H1 (cell line): ENCODE data around the gene OSBPL3. TPM values are rescaled to one million over a fixed set of nuclear protein-coding genes. Genes with fewer than 3 reads are reported as not detected.

Source experiments
- ASH2L ChIP-seq: fragments of 200-600, 300-600 bp; sonication (generic); IDR thresholded peaks from one replicate; pipeline ENCODE4 v1.7.1; 2017; ENCODE audit warnings: low read length
- GTF2F1 ChIP-seq: IDR thresholded peaks from 2 replicates; pipeline ENCODE4 v1.6.1; 2012; ENCODE audit warnings: low read depth, low read length, improper control_type of control experiment, borderline replicate concordance
- SUZ12 ChIP-seq: fragments of 200-600 bp; sonication (generic); IDR thresholded peaks from 2 replicates; pipeline ENCODE4 v1.6.1; 2012; ENCODE audit warnings: mild to moderate bottlenecking, inconsistent platforms, low read length, moderate library complexity, mixed read lengths
- TBP ChIP-seq: IDR thresholded peaks from 2 replicates; pipeline ENCODE4 v1.6.1; 2011; ENCODE audit warnings: low read depth, low read length, improper control_type of control experiment
- polyA plus RNA-seq, 7 experiments: library from polyadenylated mRNA; depleted of rRNA in 3 of 7; stranded (reverse) in 5 of 7; unstranded in 2 of 7; fragments of >200 nt in 5 of 7; fragments of 200-250 nt in 2 of 7; gene quantifications; 1 replicate in 5 of 7; 2 replicates in 1 of 7; 4 replicates in 1 of 7; pipeline versions ENCODE4 v1.2.1 to v1.2.3, GENCODE V29; 2011 to 2013; ENCODE audit warnings: missing spikeins in 2 of 7, mixed read lengths in 2 of 7
- total RNA-seq: library from RNA; stranded (reverse); fragmentation: NEBNext Ultra II Directional; extraction: Animal tissue kit (Norgen Biotek cat#: 25700); gene quantifications from 2 replicates; pipeline ENCODE4 v1.2.1, GENCODE V29; 2021
- TF ChIP-seq, protein P1 (sequence below): IDR thresholded peaks from 2 replicates; pipeline ENCODE4 v1.6.1; 2011; ENCODE audit warnings: low read length, improper control_type of control experiment

Gene OSBPL3
- total and polyA plus RNA-seq, 2 of the 8 experiments (the other 6 are each of a cell fraction or from before 2014, with no cell fraction given) = 2.8 to 13.9 TPM

DNA sequence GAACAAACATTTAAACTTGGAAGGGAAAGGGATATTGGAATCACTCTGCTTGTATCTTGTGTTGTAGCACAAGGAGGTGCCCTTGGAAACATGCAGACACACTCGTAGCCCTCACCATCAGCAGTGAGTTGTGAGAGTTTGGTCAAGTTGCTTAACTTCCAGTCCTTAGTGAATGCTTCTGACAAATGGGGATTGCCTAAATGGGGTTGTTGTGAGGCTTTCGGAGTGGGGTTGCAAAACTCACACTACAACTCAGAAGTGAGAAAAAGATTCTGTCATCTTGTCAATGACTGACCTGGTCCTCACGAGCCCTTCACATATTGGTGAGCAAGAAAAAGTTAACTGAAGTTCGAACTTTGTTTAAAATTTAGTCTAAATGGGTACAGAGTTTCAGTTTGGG lies 193.7 kb downstream of the OSBPL3 start (continued):
- TF ChIP-seq, protein P1, sequence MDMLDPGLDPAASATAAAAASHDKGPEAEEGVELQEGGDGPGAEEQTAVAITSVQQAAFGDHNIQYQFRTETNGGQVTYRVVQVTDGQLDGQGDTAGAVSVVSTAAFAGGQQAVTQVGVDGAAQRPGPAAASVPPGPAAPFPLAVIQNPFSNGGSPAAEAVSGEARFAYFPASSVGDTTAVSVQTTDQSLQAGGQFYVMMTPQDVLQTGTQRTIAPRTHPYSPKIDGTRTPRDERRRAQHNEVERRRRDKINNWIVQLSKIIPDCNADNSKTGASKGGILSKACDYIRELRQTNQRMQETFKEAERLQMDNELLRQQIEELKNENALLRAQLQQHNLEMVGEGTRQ = no peak
- TF ChIP-seq GTF2F1 (no peak), ASH2L (no peak), TBP (no peak), SUZ12 (no peak)
- TF ChIP-seq, all 59 proteins: peak for 0
